ENCODE measurements around the gene TMEM145. TPM values are rescaled to one million over a fixed set of nuclear protein-coding genes. Genes with fewer than 3 reads are reported as not detected.

Gene TMEM145
- total and polyA plus RNA-seq, 9 of the 15 experiments (the other 6 are each of a cell fraction or from before 2014, with no cell fraction given), result 0.80 to 5.5 (median 1.9) TPM; not detected in 3

- TF ChIP-seq THAP12 (CRISPR knock-in tag; IDR thresholded peaks at IDR 0.05), result no peak
- no peak for TF ChIP-seq LARP7 (IDR thresholded peaks at IDR 0.05)
- peak; percentile 37; the same call in 1 of the 2 replicates for TF ChIP-seq HDGF (IDR thresholded peaks at IDR 0.05)
- TF ChIP-seq ZBTB7A (IDR thresholded peaks at IDR 0.05; ENCODE audit: borderline replicate concordance, control insufficient read depth, low read depth, low read length), result peak; percentile 61; the same call in 1 of the 2 replicates
- peak in 1 of 2 experiments; percentile 30; a peak in 1 of 4 replicates for TF ChIP-seq MNT (conservative IDR thresholded peaks at IDR 0.05)
- TF ChIP-seq SNRNP70 (optimal IDR thresholded peaks at IDR 0.05; ENCODE audit: low read depth, low read length), result no peak
- TF ChIP-seq NFE2 (IDR thresholded peaks at IDR 0.05; ENCODE audit: low read depth), result no peak
- TF ChIP-seq TFAP4 (CRISPR knock-in tag; IDR thresholded peaks at IDR 0.05; ENCODE audit: borderline replicate concordance), result peak; percentile 35; the same call in 1 of the 2 replicates
- TF ChIP-seq PTBP1 (IDR thresholded peaks at IDR 0.05; ENCODE audit: low read depth, low read length), result no peak
- no peak for TF ChIP-seq TSHZ1 (CRISPR knock-in tag; IDR thresholded peaks at IDR 0.05)
- TF ChIP-seq BMI1 (IDR thresholded peaks at IDR 0.05; ENCODE audit: low read length), result no peak
- no peak for TF ChIP-seq CC2D1A (IDR thresholded peaks at IDR 0.05)
- no peak for TF ChIP-seq RBM22 (IDR thresholded peaks at IDR 0.05; ENCODE audit: low read depth, low read length, poor library complexity, severe bottlenecking)
- TF ChIP-seq JUND (IDR thresholded peaks at IDR 0.05; ENCODE audit: borderline replicate concordance, low read depth, low read length), result peak; percentile 40; the same call in 1 of the 2 replicates
- TF ChIP-seq JUND (tag; IDR thresholded peaks at IDR 0.05; ENCODE audit: borderline replicate concordance, low read depth, low read length), result no peak
- no peak for TF ChIP-seq ETV6 (IDR thresholded peaks at IDR 0.05; ENCODE audit: borderline replicate concordance in 1 of 2, low read depth in 2 of 2, low read length in 1 of 2)
- no peak for TF ChIP-seq ETV6 (CRISPR knock-in tag; IDR thresholded peaks at IDR 0.05; ENCODE audit: borderline replicate concordance)
- TF ChIP-seq SUPT5H (IDR thresholded peaks at IDR 0.05), result peak; percentile 63; the same call in 1 of the 2 replicates
Measured at GRCh38 chr19:42295831-42296525, 17.1 kb upstream of the TMEM145 start (continued).

All from K562 (cell line).